Measurements from ENCODE around the gene EEF1AKMT2.

EEF1AKMT2 gene

DNA sequence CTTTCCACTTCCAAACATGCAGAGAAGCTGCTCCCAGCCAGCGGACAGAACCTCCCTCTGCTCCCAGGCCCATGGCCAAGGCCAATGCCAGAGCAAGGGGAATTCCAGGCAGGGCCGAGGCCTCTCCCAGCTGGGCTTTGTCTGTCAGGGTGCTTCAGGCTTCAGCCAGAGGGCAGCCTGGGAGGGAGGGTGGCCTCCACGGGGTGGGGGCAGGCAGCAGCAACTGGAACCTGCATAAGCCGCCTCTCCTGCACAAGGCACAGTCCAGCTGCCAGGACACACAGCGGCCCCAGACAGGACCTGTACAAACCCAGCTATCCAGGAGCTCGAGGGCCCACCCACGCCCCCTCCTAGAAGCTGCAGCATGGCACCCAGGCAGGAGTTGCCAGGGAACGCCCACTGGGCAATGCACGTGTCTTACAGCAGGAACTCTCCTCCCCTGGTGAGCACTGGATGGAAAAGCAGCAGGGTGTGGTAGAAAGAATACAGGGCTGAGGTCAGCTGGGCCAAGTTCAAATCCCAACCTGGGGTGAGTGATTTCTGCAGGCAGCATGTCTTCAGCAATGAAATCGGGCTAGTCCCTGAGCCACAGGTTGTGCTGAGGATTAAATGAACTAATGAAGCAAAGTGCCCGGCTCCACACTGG, 55.1 kb downstream of the EEF1AKMT2 start:
- no peak for TF ChIP-seq CTCF (conservative IDR thresholded peaks at IDR 0.05)
- no peak for TF ChIP-seq ZFX (IDR thresholded peaks at IDR 0.05)

GRCh38 chr10:124735491-124736286, 56.0 kb downstream of the EEF1AKMT2 start:
- peak overlapping the region; percentile 73 for H3K27ac ChIP-seq
- TF ChIP-seq ZFX (IDR thresholded peaks at IDR 0.05) (no peak), CTCF (conservative IDR thresholded peaks at IDR 0.05) (no peak)

More for the DNA sequence above, 55.1 kb downstream of the EEF1AKMT2 start:
- H3K27ac ChIP-seq, result peak overlapping the region; percentile 73

GRCh38 chr10:124734311-124735166, 57.1 kb downstream of the EEF1AKMT2 start:
- no peak for TF ChIP-seq ZFX (IDR thresholded peaks at IDR 0.05)
- TF ChIP-seq CTCF (conservative IDR thresholded peaks at IDR 0.05), result no peak
- H3K27ac ChIP-seq, result no peak overlapping the region

GRCh38 chr10:124733571-124734245, 58.0 kb downstream of the EEF1AKMT2 start:
- TF ChIP-seq CTCF (conservative IDR thresholded peaks at IDR 0.05) (no peak), ZFX (IDR thresholded peaks at IDR 0.05) (no peak)
- no peak overlapping the region for H3K27ac ChIP-seq

- H3K27ac ChIP-seq, result no peak overlapping the region; the same call in 1 of the 2 replicates
- TF ChIP-seq CTCF (conservative IDR thresholded peaks at IDR 0.05) (no peak), ZFX (IDR thresholded peaks at IDR 0.05) (no peak)
Measured at GRCh38 chr10:124732931-124733570, 58.6 kb downstream of the EEF1AKMT2 start.

- no peak for TF ChIP-seq CTCF (conservative IDR thresholded peaks at IDR 0.05)
- TF ChIP-seq ZFX (IDR thresholded peaks at IDR 0.05), result no peak
- peak overlapping the region; percentile 80 for H3K27ac ChIP-seq
Measured at GRCh38 chr10:124731551-124731950, 60.1 kb downstream of the EEF1AKMT2 start.
